Measurements from ENCODE around the gene MRPL48. TPM values are rescaled to one million over a fixed set of nuclear protein-coding genes. Genes with fewer than 3 reads are reported as not detected.

The MRPL48 gene
- total RNA-seq, 2 donors from 2014 or later, result 36.4 to 55.3 TPM

- Histone ChIP-seq H3K4me1 (ENCODE audit: control insufficient read depth, insufficient read depth, low read length) (no peaks in the 10 kb centered on the region), H3K4me3 (ENCODE audit: low read length) (peak overlapping the region; percentile 96), H3K9me3 (ENCODE audit: control insufficient read depth, low read length) (no peaks in the 10 kb centered on the region), H3K27ac (ENCODE audit: low read depth, low read length) (no peak overlapping the region), H3K36me3 (ENCODE audit: control insufficient read depth, insufficient read depth, low read length) (peaks cover 10% of the 10 kb centered on the region), H3K9ac (ENCODE audit: extremely low read depth, low read length, poor library complexity, severe bottlenecking) (peak overlapping the region; percentile 84), H3K27me3 (ENCODE audit: control insufficient read depth, insufficient read depth, low read length, poor library complexity, severe bottlenecking) (no peaks in the 10 kb centered on the region)
- H3K4me1 Mint-ChIP-seq, result peaks cover 16% of the 10 kb centered on the region
- peaks cover 7% of the 10 kb centered on the region for H3K36me3 Mint-ChIP-seq (ENCODE audit: low read depth)
- TF ChIP-seq CTCF (conservative IDR thresholded peaks at IDR 0.05), result no peak
- peak overlapping the region; percentile 94 for H3K4me3 Mint-ChIP-seq
- H3K9me3 Mint-ChIP-seq, result no peaks in the 10 kb centered on the region
- DNase-seq, result no peak
- 67% methylated on average over 1 of the region's 1 CpG; no CpG with 5 or more reads in 1 of the 2 experiments for WGBS, 2 experiments (ENCODE audit: insufficient coverage in 1 of 2, insufficient read length in 1 of 2)
- H3K27me3 Mint-ChIP-seq (ENCODE audit: insufficient read depth), result no peaks in the 10 kb centered on the region
- no peak overlapping the region for H3K27ac Mint-ChIP-seq
Observed at GRCh38 chr11:73758451-73758850, 29.2 kb upstream of the MRPL48 start.

GRCh38 chr11:73759610-73760134 is 28.0 kb upstream of the MRPL48 start:
- no peaks in the 10 kb centered on the region for H3K27me3 Mint-ChIP-seq (ENCODE audit: insufficient read depth)
- peaks cover 3% of the 10 kb centered on the region for H3K36me3 Mint-ChIP-seq (ENCODE audit: low read depth)
- no peaks in the 10 kb centered on the region for H3K36me3 ChIP-seq (ENCODE audit: control insufficient read depth, insufficient read depth, low read length)
- H3K4me3 ChIP-seq (ENCODE audit: low read length), result peak overlapping the region; percentile 96
- no peak for DNase-seq
- peaks cover 16% of the 10 kb centered on the region for H3K4me1 Mint-ChIP-seq
- peak overlapping the region; percentile 94 for H3K4me3 Mint-ChIP-seq
- WGBS, 2 experiments (ENCODE audit: insufficient coverage in 1 of 2, insufficient read length in 1 of 2), result 0 to 1% methylated on average over 3 to 7 of the region's 8 CpGs
- no peaks in the 10 kb centered on the region for H3K27me3 ChIP-seq (ENCODE audit: control insufficient read depth, insufficient read depth, low read length, poor library complexity, severe bottlenecking)
- H3K9me3 ChIP-seq (ENCODE audit: control insufficient read depth, low read length), result no peaks in the 10 kb centered on the region
- no peaks in the 10 kb centered on the region for H3K9me3 Mint-ChIP-seq
- peak; percentile 33 for TF ChIP-seq CTCF (conservative IDR thresholded peaks at IDR 0.05)
- H3K9ac ChIP-seq (ENCODE audit: extremely low read depth, low read length, poor library complexity, severe bottlenecking), result peak overlapping the region; percentile 84
- H3K4me1 ChIP-seq (ENCODE audit: control insufficient read depth, insufficient read depth, low read length), result no peaks in the 10 kb centered on the region
- peak overlapping the region; percentile 80 for H3K27ac Mint-ChIP-seq
- H3K27ac ChIP-seq (ENCODE audit: low read depth, low read length), result peak overlapping the region; percentile 85

GRCh38 chr11:73760135-73760678 is 27.5 kb upstream of the MRPL48 start:
- H3K4me3 Mint-ChIP-seq, result peak overlapping the region; percentile 94
- no peaks in the 10 kb centered on the region for H3K36me3 ChIP-seq (ENCODE audit: control insufficient read depth, insufficient read depth, low read length)
- no peak for TF ChIP-seq CTCF (conservative IDR thresholded peaks at IDR 0.05)
- peak overlapping the region; percentile 80 for H3K27ac Mint-ChIP-seq
- H3K9me3 Mint-ChIP-seq, result no peaks in the 10 kb centered on the region
- WGBS, 2 experiments (ENCODE audit: insufficient coverage in 1 of 2, insufficient read length in 1 of 2), result 0 to 1% methylated on average over 17 to 44 of the region's 44 CpGs
- H3K4me1 Mint-ChIP-seq, result peaks cover 16% of the 10 kb centered on the region
- H3K36me3 Mint-ChIP-seq (ENCODE audit: low read depth), result peaks cover 3% of the 10 kb centered on the region
- H3K4me1 ChIP-seq (ENCODE audit: control insufficient read depth, insufficient read depth, low read length), result no peaks in the 10 kb centered on the region
- peak overlapping the region; percentile 85 for H3K27ac ChIP-seq (ENCODE audit: low read depth, low read length)
- no peaks in the 10 kb centered on the region for H3K27me3 ChIP-seq (ENCODE audit: control insufficient read depth, insufficient read depth, low read length, poor library complexity, severe bottlenecking)
- H3K4me3 ChIP-seq (ENCODE audit: low read length), result peak overlapping the region; percentile 96
- H3K9ac ChIP-seq (ENCODE audit: extremely low read depth, low read length, poor library complexity, severe bottlenecking), result peak overlapping the region; percentile 84
- no peaks in the 10 kb centered on the region for H3K27me3 Mint-ChIP-seq (ENCODE audit: insufficient read depth)
- H3K9me3 ChIP-seq (ENCODE audit: control insufficient read depth, low read length), result no peaks in the 10 kb centered on the region
- peak; percentile 74 for DNase-seq

Data from endodermal cell (in vitro differentiated cells).